GM12892 (cell line): ENCODE results near the gene RWDD4.

ENCODE experiments used
- POLR2A ChIP-seq: IDR thresholded peaks from 2 replicates; pipeline ENCODE4 v1.6.1; 2011; ENCODE audit warnings: low read depth, low read length, control low read depth
- POLR2AphosphoS5 ChIP-seq: IDR thresholded peaks from 2 replicates; pipeline ENCODE4 v1.6.1; 2011; ENCODE audit warnings: low read depth, low read length, control low read depth
- TAF1 ChIP-seq: IDR thresholded peaks from 2 replicates; pipeline ENCODE4 v1.6.1; 2011; ENCODE audit warnings: low read depth, mild to moderate bottlenecking, control low read depth, low read length, borderline replicate concordance

DNA sequence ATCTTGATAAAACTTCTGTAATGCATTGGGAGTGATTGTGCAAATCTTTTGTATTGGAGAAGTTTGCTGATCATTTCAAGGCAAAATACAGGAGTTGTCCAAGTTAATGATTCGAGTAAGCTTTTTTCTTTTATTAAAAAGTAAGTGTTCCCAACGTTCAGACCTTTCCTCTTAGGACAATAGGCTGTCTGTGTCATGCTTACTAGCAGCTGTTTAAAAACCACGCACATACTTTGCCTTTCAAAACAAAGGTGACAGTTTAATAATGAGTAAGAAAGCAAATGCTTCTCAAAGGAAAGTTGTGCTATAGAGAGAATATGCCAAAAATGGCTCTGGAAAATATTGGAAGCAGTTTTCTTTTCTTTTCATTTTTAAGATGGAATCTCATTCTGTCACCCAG, 11.3 kb upstream of the RWDD4 start:
- TF ChIP-seq POLR2AphosphoS5 (no peak), TAF1 (no peak), POLR2A (no peak)
